ENCODE measurements around the gene LMBR1.
A peak's percentile ranks its signal among the peaks of the same experiment; 100 is the strongest.
"Not testable (repeated sequence)": the region's sequence is repeated elsewhere in the genome, so short reads cannot be mapped to it uniquely, and the experiment has no call there.

LMBR1 gene

GRCh38 chr7:156907656-156908055, 14.7 kb upstream of the LMBR1 start:
- no peak for DNase-seq (ENCODE audit: low read depth in 2 of 2, low spot score in 1 of 2)

DNA sequence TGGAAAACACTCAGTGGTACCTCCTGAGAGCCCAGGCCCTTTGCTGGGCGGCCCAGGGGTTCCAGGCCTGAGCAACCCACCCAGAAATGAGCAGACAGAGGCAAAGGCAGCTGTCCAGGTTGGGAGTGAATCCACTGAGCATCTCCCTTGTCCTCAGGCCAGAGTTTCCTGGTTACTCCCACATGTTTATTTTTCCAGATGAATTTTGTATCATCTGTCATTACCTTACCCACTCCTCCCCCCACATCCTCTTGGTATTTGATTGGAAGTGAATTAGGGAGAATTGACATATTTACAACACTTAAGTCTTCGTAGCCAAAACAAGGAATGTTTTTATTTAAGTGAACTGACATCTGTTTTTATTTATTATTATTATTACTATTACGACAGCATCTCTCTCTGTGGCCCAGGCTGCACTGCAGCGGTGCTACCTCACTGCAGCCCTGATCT, 13.2 kb upstream of the LMBR1 start:
- DNase-seq (ENCODE audit: low read depth in 2 of 2, low spot score in 1 of 2) = no peak

GRCh38 chr7:156903232-156903909, 10.4 kb upstream of the LMBR1 start:
- DNase-seq (ENCODE audit: low read depth in 2 of 2, low spot score in 1 of 2) = peak in 1 of 2 donors; percentile 20

DNA sequence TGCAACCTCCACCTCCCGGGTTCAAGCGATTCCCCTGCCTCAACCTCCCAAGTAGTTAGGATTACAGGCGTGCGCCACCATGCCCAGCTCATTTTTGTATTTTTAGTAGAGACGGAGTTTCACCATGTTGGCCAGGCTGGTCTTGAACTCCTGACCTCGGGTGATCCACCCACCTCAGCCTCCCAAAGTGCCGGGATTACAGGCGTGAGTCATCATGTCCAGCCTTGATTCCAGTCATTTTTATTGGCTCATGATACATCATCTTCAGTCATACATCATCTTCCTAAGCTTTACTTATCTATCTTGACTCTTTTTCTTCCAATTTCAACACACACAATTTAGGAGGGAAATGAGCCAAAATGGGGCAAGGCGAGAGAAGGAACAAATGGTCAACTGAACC, 7.1 kb upstream of the LMBR1 start:
- not testable (repeated sequence) for DNase-seq (ENCODE audit: low read depth in 2 of 2, low spot score in 1 of 2)

- no peak for DNase-seq (ENCODE audit: low read depth in 2 of 2, low spot score in 1 of 2)
Measured at GRCh38 chr7:156898938-156899337, 6.0 kb upstream of the LMBR1 start.

- no peak for DNase-seq (ENCODE audit: low read depth in 2 of 2, low spot score in 1 of 2)
Measured at GRCh38 chr7:156897673-156898072, 4.7 kb upstream of the LMBR1 start.

- DNase-seq (ENCODE audit: low read depth in 2 of 2, low spot score in 1 of 2) = no peak
Measured at GRCh38 chr7:156896388-156897022, 3.5 kb upstream of the LMBR1 start.

DNA sequence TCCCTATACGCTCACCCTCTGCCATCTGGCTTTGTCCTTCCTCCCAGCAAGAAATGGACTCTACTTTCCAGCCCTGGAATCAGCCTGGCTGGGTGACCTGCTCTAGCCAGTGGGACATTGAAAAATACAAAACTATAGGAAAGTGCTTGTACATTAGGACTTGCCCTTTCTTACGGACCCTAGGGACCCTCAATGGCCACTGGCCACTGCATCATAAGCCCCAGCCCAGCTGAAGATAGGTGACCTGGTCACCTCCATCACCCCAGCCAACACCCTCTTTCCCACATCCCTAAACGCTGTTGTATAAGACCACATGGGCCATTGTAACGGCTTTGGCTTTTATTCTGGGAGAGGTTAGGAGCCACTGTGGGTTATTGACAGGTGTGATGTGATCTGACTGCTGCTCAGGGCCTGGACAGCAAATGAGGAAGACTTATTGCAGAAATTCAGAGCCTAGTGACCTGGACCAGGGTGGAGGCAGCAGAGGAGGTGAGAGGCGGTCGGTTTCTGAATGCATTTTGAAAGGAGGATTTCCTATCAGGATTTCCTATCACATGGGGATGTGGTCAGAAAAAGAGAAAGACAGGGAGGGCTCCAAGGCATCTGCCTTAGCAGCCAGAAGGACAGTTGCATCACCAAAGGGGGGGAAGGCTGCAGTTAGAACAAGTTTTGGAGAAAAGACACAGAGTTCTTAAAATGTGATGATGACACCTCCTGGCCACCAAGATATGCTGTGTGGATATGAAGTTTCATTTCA, 2.2 kb upstream of the LMBR1 start:
- DNase-seq (ENCODE audit: low read depth in 2 of 2, low spot score in 1 of 2) = no peak

DNA sequence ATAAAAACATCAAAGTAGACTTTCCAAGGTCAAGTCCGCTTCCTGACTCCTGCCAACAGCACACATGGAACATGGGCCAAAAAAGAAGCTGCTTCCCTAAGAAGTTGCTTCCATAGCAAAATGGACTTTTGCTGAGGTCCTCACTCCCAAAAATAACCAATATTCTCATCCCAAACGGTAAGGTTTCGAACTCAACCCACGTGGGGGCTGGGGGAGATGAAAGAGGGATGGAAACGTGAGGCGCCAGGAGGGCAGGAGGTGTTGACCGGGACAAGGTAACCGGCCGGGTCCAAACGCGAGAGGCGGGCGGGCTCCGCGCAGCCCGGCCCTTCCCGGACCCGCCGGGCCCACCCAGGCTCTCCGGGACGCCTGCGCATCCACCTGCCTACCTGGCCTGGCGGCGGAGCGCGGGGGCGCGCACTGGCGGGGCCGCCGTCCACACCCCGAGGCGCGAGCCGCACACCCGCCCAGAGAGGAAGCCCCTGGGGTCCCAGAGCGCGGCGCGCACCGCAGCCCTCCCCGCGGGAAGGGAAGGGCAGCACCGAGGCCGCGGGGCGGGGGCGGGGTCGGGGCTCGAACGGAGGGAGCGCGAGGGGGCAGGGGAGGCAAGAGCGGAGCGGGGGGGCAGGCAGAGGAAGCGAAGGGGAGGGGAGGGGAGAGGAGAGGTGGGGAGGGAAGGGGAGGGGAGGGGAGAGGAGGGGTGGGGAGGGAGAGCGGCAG, 742 bp downstream of the LMBR1 start:
- DNase-seq (ENCODE audit: low read depth in 2 of 2, low spot score in 1 of 2) = peak; percentile 27 to 37

- no peak for DNase-seq (ENCODE audit: low read depth in 2 of 2, low spot score in 1 of 2)
Measured at GRCh38 chr7:156889746-156890145, 3.2 kb downstream of the LMBR1 start.

- no peak for DNase-seq (ENCODE audit: low read depth in 2 of 2, low spot score in 1 of 2)
Measured at GRCh38 chr7:156889089-156889488, 3.9 kb downstream of the LMBR1 start.

- no peak for DNase-seq (ENCODE audit: low read depth in 2 of 2, low spot score in 1 of 2)
Measured at GRCh38 chr7:156886020-156886795, 6.8 kb downstream of the LMBR1 start.

DNA sequence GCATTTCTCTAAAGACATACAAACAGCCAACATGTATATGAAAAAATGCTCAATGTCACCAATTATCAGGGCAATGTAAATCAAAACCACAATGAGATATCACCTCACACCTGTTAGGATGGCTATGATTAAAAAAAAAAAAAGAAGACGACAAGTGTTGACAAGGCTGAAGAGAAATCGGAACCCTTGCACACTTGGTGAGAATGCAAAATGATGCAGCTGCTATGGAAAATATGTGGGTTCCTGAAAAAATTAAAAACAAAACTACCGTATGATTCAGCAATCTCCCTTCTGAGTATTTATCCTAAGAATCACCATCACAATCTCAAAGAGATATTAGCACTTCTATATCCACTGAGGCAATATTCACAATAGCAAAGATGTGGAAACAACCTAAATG, 11.3 kb downstream of the LMBR1 start:
- no peak for DNase-seq (ENCODE audit: low read depth in 2 of 2, low spot score in 1 of 2)

DNA sequence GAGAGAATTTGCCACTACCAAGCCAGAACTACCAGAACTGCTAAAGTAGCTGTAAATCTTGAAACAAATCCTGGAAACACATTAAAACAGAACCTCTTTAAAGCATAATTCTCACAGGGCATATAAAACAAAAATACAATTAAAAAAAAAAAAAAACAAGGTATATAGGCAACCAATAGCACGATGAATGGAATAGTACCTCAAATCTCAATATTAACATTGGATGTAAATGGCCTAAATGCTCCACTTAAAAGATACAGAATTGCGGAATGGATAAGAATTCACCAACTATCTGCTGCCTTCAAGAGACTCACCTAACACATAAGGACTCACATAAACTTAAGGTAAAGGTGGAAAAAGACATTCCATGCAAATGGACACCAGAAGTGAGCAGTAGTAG, 17.2 kb downstream of the LMBR1 start:
- DNase-seq (ENCODE audit: low read depth in 2 of 2, low spot score in 1 of 2) = no peak

DNA sequence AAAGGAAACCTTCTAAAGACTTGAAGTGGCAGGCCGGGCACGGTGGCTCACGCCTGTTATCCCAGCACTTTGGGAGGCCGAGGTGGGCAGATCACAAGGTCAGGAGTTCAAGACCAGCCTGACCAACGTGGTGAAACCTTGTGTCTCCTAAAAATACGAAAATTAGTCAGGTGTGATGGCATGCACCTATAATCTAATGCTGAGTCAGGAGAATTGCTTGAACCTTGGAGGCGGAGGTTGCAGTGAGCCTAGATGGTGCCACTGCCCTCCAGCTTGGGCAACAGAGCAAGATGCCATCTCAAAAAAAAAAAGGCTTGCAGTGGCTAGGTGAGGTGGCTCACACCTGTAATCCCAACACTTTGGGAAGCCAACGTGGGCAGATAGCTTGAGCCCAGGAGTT, 24.6 kb downstream of the LMBR1 start:
- DNase-seq (ENCODE audit: low read depth in 2 of 2, low spot score in 1 of 2) = not testable (repeated sequence)

DNA sequence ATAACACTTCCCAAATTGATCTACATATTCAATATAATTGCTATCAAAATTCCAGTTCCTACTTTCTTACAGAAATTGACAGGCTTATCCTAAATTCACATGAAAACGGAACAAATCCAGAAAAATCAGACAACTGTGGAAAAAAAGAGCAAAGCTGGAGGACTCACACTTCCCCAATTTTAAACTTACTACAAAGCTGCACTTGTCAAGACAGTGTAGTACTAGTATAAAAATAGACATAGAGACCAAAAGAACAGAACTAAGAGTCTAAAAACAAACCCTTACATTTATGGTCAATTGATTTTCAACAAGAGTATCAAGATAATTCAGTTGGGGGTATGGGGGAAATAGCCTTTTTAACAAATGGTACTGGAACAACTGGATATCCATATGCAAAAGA, 27.5 kb downstream of the LMBR1 start:
- no peak for DNase-seq (ENCODE audit: low read depth in 2 of 2, low spot score in 1 of 2)

DNA sequence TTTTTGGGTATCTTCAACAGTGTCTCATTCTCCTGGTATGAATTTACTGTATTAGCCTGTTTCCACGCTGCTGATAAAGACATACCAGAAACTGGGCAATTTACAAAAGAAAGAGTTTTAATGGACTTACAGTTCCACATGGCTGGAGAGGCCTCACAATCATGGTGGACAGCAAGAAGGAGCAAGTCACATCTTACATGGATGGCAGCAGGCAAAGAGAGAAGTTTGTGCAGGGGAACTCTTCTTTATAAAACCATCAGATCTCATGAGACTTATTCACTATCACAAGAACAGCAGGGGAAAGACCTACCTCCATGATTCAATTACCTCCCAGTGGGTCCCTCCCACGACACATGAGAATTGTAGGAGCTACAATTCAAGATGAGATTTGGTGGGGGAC, 31.0 kb downstream of the LMBR1 start:
- not testable (repeated sequence) for DNase-seq (ENCODE audit: low read depth in 2 of 2, low spot score in 1 of 2)

GRCh38 chr7:156861212-156861611, 31.8 kb downstream of the LMBR1 start:
- no peak for DNase-seq (ENCODE audit: low read depth in 2 of 2, low spot score in 1 of 2)

DNA sequence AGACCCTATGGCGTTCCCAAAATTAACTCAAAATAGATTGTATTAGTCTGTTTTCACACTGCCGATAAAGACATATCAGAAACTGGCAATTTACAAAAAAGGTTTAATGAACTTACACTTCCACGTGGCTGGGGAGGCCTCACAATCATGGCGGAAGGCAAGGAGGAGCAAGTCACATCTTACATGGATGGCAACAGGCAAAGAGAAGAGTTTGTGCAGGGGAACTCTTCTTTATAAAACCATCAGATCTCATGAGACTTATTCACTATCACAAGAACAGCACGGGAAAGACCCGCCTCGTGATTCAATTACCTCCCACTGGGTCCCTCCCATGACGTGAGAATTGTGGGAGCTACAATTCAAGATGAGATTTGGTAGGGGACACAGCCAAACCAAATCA, 32.9 kb downstream of the LMBR1 start:
- DNase-seq (ENCODE audit: low read depth in 2 of 2, low spot score in 1 of 2) = not testable (repeated sequence)

DNA sequence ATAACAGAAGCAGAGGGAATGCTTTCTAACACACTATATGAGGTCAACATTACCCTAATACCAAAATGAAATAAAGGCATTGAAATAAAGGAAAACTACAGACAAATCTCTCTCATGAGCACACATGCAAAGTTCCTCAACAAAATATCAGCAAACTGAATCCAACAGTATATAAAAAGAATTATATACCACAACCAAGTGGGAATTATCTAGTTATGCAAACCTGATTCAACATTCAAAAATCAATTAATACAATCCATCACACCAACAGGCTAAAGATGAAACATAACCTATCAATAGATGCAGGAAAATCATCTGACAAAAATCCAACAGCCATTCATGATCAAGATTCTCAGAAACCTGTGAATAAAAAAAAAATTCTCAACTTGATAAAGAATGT, 34.5 kb downstream of the LMBR1 start:
- no peak for DNase-seq (ENCODE audit: low read depth in 2 of 2, low spot score in 1 of 2)

GRCh38 chr7:156857757-156858156, 35.2 kb downstream of the LMBR1 start:
- DNase-seq (ENCODE audit: low read depth in 2 of 2, low spot score in 1 of 2) = no peak
